ENCODE measurements around the gene ASTN1.

DNA sequence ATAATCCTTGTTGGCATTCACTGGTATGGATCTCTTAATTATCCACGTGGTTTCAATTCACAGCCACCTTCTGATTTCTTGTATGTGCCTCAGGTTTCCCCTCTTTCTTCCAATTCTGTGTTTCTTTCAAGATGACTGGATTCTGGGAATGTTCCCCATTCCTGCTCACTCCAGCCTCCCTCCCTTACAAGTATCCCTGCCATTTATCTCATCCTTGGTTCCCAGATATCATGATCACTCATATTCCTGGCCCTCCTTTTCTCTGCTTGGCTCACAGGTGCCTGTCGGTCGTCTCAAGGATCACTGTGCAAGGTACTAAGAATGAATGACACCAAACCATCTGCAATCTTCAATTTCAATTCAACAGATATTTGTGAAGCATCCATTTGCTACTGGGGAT lies 279.2 kb downstream of the ASTN1 start:
- TF ChIP-seq EZH2 (IDR thresholded peaks at IDR 0.05; ENCODE audit: borderline replicate concordance): no peak
- TF ChIP-seq, protein P1, sequence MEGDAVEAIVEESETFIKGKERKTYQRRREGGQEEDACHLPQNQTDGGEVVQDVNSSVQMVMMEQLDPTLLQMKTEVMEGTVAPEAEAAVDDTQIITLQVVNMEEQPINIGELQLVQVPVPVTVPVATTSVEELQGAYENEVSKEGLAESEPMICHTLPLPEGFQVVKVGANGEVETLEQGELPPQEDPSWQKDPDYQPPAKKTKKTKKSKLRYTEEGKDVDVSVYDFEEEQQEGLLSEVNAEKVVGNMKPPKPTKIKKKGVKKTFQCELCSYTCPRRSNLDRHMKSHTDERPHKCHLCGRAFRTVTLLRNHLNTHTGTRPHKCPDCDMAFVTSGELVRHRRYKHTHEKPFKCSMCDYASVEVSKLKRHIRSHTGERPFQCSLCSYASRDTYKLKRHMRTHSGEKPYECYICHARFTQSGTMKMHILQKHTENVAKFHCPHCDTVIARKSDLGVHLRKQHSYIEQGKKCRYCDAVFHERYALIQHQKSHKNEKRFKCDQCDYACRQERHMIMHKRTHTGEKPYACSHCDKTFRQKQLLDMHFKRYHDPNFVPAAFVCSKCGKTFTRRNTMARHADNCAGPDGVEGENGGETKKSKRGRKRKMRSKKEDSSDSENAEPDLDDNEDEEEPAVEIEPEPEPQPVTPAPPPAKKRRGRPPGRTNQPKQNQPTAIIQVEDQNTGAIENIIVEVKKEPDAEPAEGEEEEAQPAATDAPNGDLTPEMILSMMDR (IDR thresholded peaks at IDR 0.05; ENCODE audit: poor library complexity): no peak
